Measurements from ENCODE around the gene RABL6.
"Not testable (repeated sequence)": the region's sequence is repeated elsewhere in the genome, so short reads cannot be mapped to it uniquely, and the experiment has no call there.

Gene RABL6

DNA sequence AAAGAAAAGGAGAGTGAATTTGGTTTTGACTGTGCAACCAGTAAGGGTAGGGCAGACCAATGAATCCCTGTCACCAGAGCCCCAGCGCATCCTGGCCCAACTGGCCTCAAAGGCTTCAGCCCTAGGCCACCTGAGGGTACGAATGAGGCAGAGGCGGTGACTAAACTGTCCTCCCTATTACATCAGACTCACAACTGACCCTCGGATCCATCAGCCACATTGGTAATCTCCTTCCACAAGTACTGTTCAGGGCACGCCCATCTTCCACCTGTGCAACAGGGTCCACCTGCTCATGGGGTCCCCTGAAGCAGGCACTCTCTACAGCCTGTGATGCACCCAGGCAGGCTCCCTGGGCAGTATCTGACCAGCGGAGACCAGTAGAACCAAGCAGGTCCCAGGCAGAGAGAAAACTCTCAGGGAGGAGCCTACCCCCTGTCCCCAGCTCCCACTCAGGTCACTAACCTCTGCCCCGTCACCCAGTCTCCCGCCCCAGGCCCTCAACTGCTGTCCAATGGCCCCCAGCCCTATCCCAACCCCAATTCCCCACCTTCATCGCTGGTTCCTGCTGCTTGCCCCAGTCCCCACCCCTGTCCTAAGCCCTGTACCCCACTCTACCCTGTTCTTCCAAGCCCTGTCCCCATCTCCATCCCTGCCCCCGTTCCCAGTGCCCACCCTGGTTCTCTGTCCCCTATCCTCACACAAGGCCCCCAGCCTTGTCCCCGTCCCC lies 57.5 kb downstream of the RABL6 start:
- Histone ChIP-seq H3K27ac (0 out of 2 replicates have a peak overlapping the region, but pooled peaks have one; percentile 19), H3K36me3 (ENCODE audit: insufficient read depth, low read length) (peaks cover 20% of the 10 kb centered on the region; the same call in 1 of the 2 replicates), H3K9me3 (ENCODE audit: low read depth, low read length) (no peaks in the 10 kb centered on the region), H3K9ac (ENCODE audit: insufficient read length) (peak overlapping the region; percentile 94), H3K4me3 (peak overlapping the region; percentile 94)
- DNase-seq (ENCODE audit: low read depth, low spot score): no peak
- TF ChIP-seq POLR2AphosphoS5 (IDR thresholded peaks at IDR 0.05; ENCODE audit: borderline replicate concordance, low read depth, low read length) (no peak), EZH2 (IDR thresholded peaks at IDR 0.05) (no peak), FOXP2 (optimal IDR thresholded peaks at IDR 0.05; ENCODE audit: control extremely low read depth, extremely low read length, insufficient read depth) (no peak)

DNA sequence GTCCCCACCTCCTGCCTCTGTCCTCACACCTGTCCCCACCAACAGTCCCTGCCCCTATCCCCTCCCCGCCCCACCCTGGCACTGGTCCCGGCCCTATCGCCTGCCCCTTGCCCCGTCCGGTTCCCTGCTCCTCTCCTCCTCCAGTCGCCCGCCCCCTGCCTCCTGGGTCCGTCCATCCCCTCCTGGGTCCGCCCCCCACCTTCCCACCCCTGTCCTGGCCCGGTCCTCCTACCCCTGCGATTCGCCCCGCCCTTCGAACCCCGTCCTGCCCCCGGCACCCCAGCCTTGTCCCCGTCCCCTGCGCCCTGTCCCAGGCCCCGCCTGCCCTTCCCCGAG lies 58.0 kb downstream of the RABL6 start:
- no peak for DNase-seq (ENCODE audit: low read depth, low spot score)

DNA sequence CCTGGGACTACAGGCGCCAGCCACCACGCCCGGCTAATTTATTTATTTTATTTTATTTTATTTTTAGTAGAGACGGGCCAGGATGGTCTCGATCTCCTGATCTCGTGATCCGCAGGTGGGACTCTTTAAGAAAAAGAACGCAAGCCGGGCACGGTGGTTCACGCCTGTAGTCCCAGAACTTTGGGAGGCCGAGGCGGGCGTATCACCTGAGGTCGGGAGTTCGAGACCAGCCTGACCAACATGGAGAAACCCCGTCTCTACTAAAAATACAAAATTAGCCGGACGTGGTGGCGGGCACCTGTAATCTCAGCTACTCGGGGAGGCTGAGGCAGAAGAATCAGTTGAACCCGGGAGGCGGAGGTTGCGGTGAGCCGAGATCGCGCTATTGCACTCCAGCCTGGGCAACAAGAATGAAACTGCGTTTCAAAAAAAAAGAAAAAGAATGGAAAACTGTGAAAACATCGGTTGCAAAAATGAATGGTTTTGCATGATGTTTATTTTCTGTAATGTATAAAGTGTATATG lies 59.2 kb downstream of the RABL6 start:
- not testable (repeated sequence) for H3K9me3 ChIP-seq (ENCODE audit: low read depth, low read length); H3K27ac ChIP-seq; DNase-seq (ENCODE audit: low read depth, low spot score)
- H3K9ac ChIP-seq (ENCODE audit: insufficient read length): peak overlapping the region; percentile 65
- peak overlapping the region; percentile 94 for H3K4me3 ChIP-seq
- peaks cover 18% of the 10 kb centered on the region; the same call in 1 of the 2 replicates for H3K36me3 ChIP-seq (ENCODE audit: insufficient read depth, low read length)

More for the DNA sequence above, 58.0 kb downstream of the RABL6 start:
- Histone ChIP-seq H3K36me3 (ENCODE audit: insufficient read depth, low read length) (peaks cover 20% of the 10 kb centered on the region; the same call in 1 of the 2 replicates), H3K27ac (no peak overlapping the region), H3K9me3 (ENCODE audit: low read depth, low read length) (no peaks in the 10 kb centered on the region), H3K9ac (ENCODE audit: insufficient read length) (peak overlapping the region; percentile 94), H3K4me3 (peak overlapping the region; percentile 94)
- TF ChIP-seq FOXP2 (optimal IDR thresholded peaks at IDR 0.05; ENCODE audit: control extremely low read depth, extremely low read length, insufficient read depth): no peak
- no peak for TF ChIP-seq POLR2AphosphoS5 (IDR thresholded peaks at IDR 0.05; ENCODE audit: borderline replicate concordance, low read depth, low read length)
- TF ChIP-seq EZH2 (IDR thresholded peaks at IDR 0.05): no peak

DNA sequence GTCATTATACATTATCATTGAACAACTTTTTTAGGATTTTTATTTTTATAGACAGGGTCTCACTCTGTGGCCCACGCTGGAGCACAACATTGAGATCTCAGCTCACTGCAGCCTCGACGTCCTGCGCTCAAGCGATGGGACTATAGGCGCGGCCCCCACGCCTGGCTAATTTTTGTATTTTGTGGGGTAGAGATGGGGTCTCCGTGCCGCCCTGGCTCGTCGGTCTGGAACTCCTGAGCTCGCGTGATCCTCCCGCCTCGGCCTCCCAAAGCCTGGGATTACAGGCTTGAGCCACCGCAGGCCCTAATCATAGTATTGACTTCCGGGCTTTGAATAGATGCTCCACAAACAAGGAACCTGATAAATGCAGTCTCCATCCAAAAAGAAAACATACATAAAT lies 59.7 kb downstream of the RABL6 start:
- DNase-seq (ENCODE audit: low read depth, low spot score): no peak
- H3K9ac ChIP-seq (ENCODE audit: insufficient read length): no peak overlapping the region
- no peak for TF ChIP-seq EZH2 (IDR thresholded peaks at IDR 0.05)
- no peak for TF ChIP-seq POLR2AphosphoS5 (IDR thresholded peaks at IDR 0.05; ENCODE audit: borderline replicate concordance, low read depth, low read length)
- no peak for TF ChIP-seq FOXP2 (optimal IDR thresholded peaks at IDR 0.05; ENCODE audit: control extremely low read depth, extremely low read length, insufficient read depth)
- no peak overlapping the region; the same call in 1 of the 2 replicates for H3K4me3 ChIP-seq
- H3K27ac ChIP-seq: no peak overlapping the region
- H3K9me3 ChIP-seq (ENCODE audit: low read depth, low read length): no peaks in the 10 kb centered on the region
- peaks cover 15% of the 10 kb centered on the region; the same call in 1 of the 2 replicates for H3K36me3 ChIP-seq (ENCODE audit: insufficient read depth, low read length)

DNA sequence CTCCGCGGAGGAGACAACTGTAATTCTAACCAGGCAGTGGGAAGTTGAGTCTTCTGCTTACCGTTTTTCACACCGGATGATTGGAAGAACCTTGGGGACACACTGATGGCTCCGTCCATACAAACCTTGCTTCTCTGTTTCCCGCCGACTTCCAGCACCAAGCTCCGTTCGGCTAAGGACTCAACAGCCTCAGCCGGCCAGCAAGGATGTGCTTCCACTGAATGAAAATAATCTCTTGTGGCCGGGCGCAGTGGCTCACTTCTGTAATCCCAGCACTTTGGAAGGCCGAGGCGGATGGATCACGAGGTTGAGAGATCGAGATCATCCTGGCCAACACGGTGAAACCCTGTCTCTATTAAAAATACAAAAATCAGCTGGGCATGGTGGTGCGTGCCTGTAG lies 60.2 kb downstream of the RABL6 start:
- no peak for TF ChIP-seq FOXP2 (optimal IDR thresholded peaks at IDR 0.05; ENCODE audit: control extremely low read depth, extremely low read length, insufficient read depth)
- TF ChIP-seq EZH2 (IDR thresholded peaks at IDR 0.05): no peak
- TF ChIP-seq POLR2AphosphoS5 (IDR thresholded peaks at IDR 0.05; ENCODE audit: borderline replicate concordance, low read depth, low read length): no peak
- peaks cover 11% of the 10 kb centered on the region; the same call in 1 of the 2 replicates for H3K36me3 ChIP-seq (ENCODE audit: insufficient read depth, low read length)
- no peak overlapping the region for H3K9ac ChIP-seq (ENCODE audit: insufficient read length)
- H3K27ac ChIP-seq: no peak overlapping the region
- no peak overlapping the region for H3K4me3 ChIP-seq
- no peaks in the 10 kb centered on the region for H3K9me3 ChIP-seq (ENCODE audit: low read depth, low read length)
- DNase-seq (ENCODE audit: low read depth, low spot score): no peak

DNA sequence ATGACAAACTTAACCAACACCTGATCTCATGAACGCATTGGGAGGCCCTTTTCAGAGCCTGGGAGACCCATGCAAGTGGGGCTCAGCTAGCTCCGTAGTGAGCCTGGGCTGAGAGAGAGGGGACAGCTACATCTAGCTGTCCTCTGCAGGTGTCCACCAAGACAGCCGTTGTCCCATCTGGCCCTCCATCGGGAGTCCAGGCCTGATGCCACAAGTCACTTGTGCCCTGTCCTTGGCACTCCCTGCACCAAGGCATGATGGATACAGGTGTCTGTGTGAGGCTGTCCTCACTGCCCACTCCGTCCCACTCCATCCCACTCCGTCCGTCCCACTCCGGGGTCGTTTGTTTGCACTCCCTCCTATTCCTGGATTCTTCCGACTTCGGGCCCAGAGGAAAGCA lies 60.9 kb downstream of the RABL6 start:
- Histone ChIP-seq H3K9ac (ENCODE audit: insufficient read length) (no peak overlapping the region), H3K4me3 (no peak overlapping the region), H3K36me3 (ENCODE audit: insufficient read depth, low read length) (peaks cover 4% of the 10 kb centered on the region; the same call in 1 of the 2 replicates), H3K27ac (no peak overlapping the region), H3K9me3 (ENCODE audit: low read depth, low read length) (no peaks in the 10 kb centered on the region)
- TF ChIP-seq POLR2AphosphoS5 (IDR thresholded peaks at IDR 0.05; ENCODE audit: borderline replicate concordance, low read depth, low read length): no peak
- no peak for TF ChIP-seq EZH2 (IDR thresholded peaks at IDR 0.05)
- no peak for TF ChIP-seq FOXP2 (optimal IDR thresholded peaks at IDR 0.05; ENCODE audit: control extremely low read depth, extremely low read length, insufficient read depth)
- DNase-seq (ENCODE audit: low read depth, low spot score): no peak

DNA sequence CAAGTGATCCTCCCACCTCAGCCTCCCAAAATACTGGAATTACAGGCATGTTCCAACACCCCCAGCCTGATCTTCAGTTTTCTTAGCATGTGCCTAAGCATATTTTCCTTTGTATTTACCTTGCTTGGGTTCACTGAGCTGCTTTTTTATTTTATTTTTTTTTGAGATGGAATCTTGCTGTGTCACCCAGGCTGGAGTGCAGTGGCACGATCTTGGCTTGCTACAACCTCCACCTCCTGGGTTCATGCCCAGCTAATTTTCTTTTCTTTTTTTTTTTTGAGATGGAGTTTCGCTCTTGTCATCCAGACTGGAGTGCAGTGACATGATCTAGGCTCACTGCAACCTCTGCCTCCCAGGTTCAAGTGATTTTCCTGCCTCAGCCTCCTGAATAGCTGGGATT lies 61.9 kb downstream of the RABL6 start:
- H3K36me3 ChIP-seq (ENCODE audit: insufficient read depth, low read length); H3K27ac ChIP-seq; H3K9ac ChIP-seq (ENCODE audit: insufficient read length); H3K4me3 ChIP-seq; H3K9me3 ChIP-seq (ENCODE audit: low read depth, low read length); DNase-seq (ENCODE audit: low read depth, low spot score): not testable (repeated sequence)

DNA sequence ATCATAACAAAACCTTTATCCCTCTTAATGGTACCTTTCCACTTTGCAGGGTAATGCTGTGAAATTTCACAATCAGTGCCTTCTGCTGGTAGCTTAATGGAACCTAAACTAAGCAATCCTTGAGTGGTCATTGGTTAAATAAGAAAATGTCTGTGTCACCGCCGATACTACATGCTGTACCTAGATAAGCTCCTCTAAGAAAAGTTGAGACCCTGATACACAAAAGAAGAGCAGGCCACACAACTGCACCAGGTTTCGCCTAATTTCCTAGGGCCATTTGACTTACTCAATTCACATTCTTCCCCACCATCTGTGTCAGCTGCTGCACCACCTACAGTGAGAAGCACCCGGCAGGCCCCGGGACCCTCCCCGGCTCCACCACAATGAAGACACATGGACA lies 67.4 kb downstream of the RABL6 start:
- Histone ChIP-seq H3K4me3 (no peak overlapping the region), H3K9me3 (ENCODE audit: low read depth, low read length) (no peaks in the 10 kb centered on the region), H3K36me3 (ENCODE audit: insufficient read depth, low read length) (no peaks in the 10 kb centered on the region), H3K9ac (ENCODE audit: insufficient read length) (no peak overlapping the region), H3K27ac (no peak overlapping the region)
- no peak for DNase-seq (ENCODE audit: low read depth, low spot score)
- TF ChIP-seq POLR2AphosphoS5 (IDR thresholded peaks at IDR 0.05; ENCODE audit: borderline replicate concordance, low read depth, low read length) (no peak), EZH2 (IDR thresholded peaks at IDR 0.05) (no peak), FOXP2 (optimal IDR thresholded peaks at IDR 0.05; ENCODE audit: control extremely low read depth, extremely low read length, insufficient read depth) (no peak)

DNA sequence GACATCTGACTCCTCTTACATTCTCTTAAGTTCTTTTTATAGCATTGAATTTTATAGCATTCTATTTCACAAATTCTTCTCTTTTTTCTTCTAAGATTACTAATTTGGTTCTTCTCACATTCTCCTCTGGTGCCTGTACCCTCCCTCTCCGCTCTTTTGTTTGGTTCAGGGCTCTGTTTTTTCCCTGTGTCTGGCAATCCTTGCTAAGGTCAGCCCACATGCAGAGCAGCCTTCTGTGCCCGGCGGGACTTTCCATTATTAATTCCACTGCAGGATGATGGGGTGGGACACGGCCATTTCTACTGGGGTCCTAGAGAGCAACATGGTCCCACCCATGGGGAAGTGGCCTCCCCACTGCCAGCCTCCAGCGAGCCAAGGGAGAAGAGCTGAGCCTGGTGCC lies 68.7 kb downstream of the RABL6 start:
- no peak for TF ChIP-seq EZH2 (IDR thresholded peaks at IDR 0.05)
- TF ChIP-seq FOXP2 (optimal IDR thresholded peaks at IDR 0.05; ENCODE audit: control extremely low read depth, extremely low read length, insufficient read depth): no peak
- no peak for TF ChIP-seq POLR2AphosphoS5 (IDR thresholded peaks at IDR 0.05; ENCODE audit: borderline replicate concordance, low read depth, low read length)

More for the DNA sequence above, 68.7 kb downstream of the RABL6 start:
- H3K27ac ChIP-seq: no peak overlapping the region
- no peaks in the 10 kb centered on the region for H3K9me3 ChIP-seq (ENCODE audit: low read depth, low read length)
- H3K4me3 ChIP-seq: no peak overlapping the region
- H3K36me3 ChIP-seq (ENCODE audit: insufficient read depth, low read length): no peaks in the 10 kb centered on the region
- no peak for DNase-seq (ENCODE audit: low read depth, low spot score)
- H3K9ac ChIP-seq (ENCODE audit: insufficient read length): no peak overlapping the region

Measured in SK-N-MC (cell line).